Measurements from ENCODE around the gene SLC7A6OS. TPM values are rescaled to one million over a fixed set of nuclear protein-coding genes. Genes with fewer than 3 reads are reported as not detected.

The SLC7A6OS gene
- total RNA-seq, 1 experiment from 2014 or later, result 16.0 TPM

- intact Hi-C loops (cut with micrococcal nuclease; ENCODE audit: unreplicated experiment) (no loop called here), in situ Hi-C loops (cut with HindIII; ENCODE audit: low pct_unique_long_range_greater_than_20kb, low sequenced_read_pairs) (no loop called here)
- ATAC-seq, result no peak
- Histone ChIP-seq H3K27me3 (ENCODE audit: control insufficient read depth, insufficient read depth, low read length) (no peaks in the 10 kb centered on the region), H3K9me3 (ENCODE audit: control insufficient read depth, insufficient read depth, low read depth, low read length) (no peaks in the 10 kb centered on the region), H3K4me1 (ENCODE audit: control insufficient read depth, insufficient read depth, low read length) (no peaks in the 10 kb centered on the region), H3K4me3 (ENCODE audit: low read depth in 2 of 2, low read length in 2 of 2) (no peak overlapping the region), H3K27ac (ENCODE audit: low read length) (no peak overlapping the region), H3K36me3 (ENCODE audit: control insufficient read depth, insufficient read depth, low read length) (peaks cover 2% of the 10 kb centered on the region)
- DNase-seq (ENCODE audit: low read depth, low spot score), result no peak
- ChIA-PET CTCF (interaction anchor here (0.6 kb wide), 1 partner anchor 36 kb away, joined by 3 read pairs; the partner anchor contains the start of genes PRMT7 and SLC7A6OS), POLR2A (no interaction called here)
- no peak for TF ChIP-seq TCF7L2 (IDR thresholded peaks at IDR 0.05; ENCODE audit: low read depth, low read length)
- TF ChIP-seq SIN3A (IDR thresholded peaks at IDR 0.05; ENCODE audit: borderline replicate concordance, insufficient read depth, low read depth, low read length), result no peak
- no peak for TF ChIP-seq CTCF (IDR thresholded peaks at IDR 0.05)
- TF ChIP-seq REST (IDR thresholded peaks at IDR 0.05; ENCODE audit: insufficient read depth in 1 of 2, low read depth in 2 of 2, low read length in 1 of 2), result no peak
- no peak for TF ChIP-seq POLR2AphosphoS5 (IDR thresholded peaks at IDR 0.05; ENCODE audit: low read depth, low read length)
- BruUV-seq (replicated peaks), result no TSS peak
Observed at GRCh38 chr16:68345958-68346635, 35.4 kb upstream of the SLC7A6OS start.

GRCh38 chr16:68345351-68345810 is 34.6 kb upstream of the SLC7A6OS start:
- ChIA-PET POLR2A (no interaction called here), CTCF (no interaction called here)
- no peak overlapping the region for H3K27ac ChIP-seq (ENCODE audit: low read length)
- in situ Hi-C loops (cut with HindIII; ENCODE audit: low pct_unique_long_range_greater_than_20kb, low sequenced_read_pairs), result no loop called here
- DNase-seq (ENCODE audit: low read depth, low spot score), result no peak
- no peak for ATAC-seq
- no peaks in the 10 kb centered on the region for H3K9me3 ChIP-seq (ENCODE audit: control insufficient read depth, insufficient read depth, low read depth, low read length)
- H3K4me1 ChIP-seq (ENCODE audit: control insufficient read depth, insufficient read depth, low read length), result no peaks in the 10 kb centered on the region
- intact Hi-C loops (cut with micrococcal nuclease; ENCODE audit: unreplicated experiment), result no loop called here
- BruUV-seq (replicated peaks), result no TSS peak
- peaks cover 2% of the 10 kb centered on the region for H3K36me3 ChIP-seq (ENCODE audit: control insufficient read depth, insufficient read depth, low read length)
- TF ChIP-seq POLR2AphosphoS5 (IDR thresholded peaks at IDR 0.05; ENCODE audit: low read depth, low read length) (no peak), SIN3A (IDR thresholded peaks at IDR 0.05; ENCODE audit: borderline replicate concordance, insufficient read depth, low read depth, low read length) (no peak), REST (IDR thresholded peaks at IDR 0.05; ENCODE audit: insufficient read depth in 1 of 2, low read depth in 2 of 2, low read length in 1 of 2) (no peak), CTCF (IDR thresholded peaks at IDR 0.05) (no peak), TCF7L2 (IDR thresholded peaks at IDR 0.05; ENCODE audit: low read depth, low read length) (no peak)
- no peaks in the 10 kb centered on the region for H3K27me3 ChIP-seq (ENCODE audit: control insufficient read depth, insufficient read depth, low read length)
- H3K4me3 ChIP-seq (ENCODE audit: low read depth in 2 of 2, low read length in 2 of 2), result no peak overlapping the region
